MM.1S (cell line): ENCODE measurements around the gene CCDC102B.

Experiments used
- DNase-seq: peaks from one replicate; pipeline ENCODE4 v3.0.0-alpha.2; 2015
- H2AFZ ChIP-seq: fragments of 300-600 bp; sonication (generic); 2 replicates; pipeline ENCODE4 v1.6.0; 2016; ENCODE audit warnings: antibody characterized with exemption, low read length
- H3F3A ChIP-seq: fragments of 300-600 bp; sonication (generic); 2 replicates; pipeline ENCODE4 v1.6.1; 2016; ENCODE audit warnings: mild to moderate bottlenecking, antibody characterized with exemption, low read length, moderate library complexity, mixed read lengths; ENCODE audit not compliant: insufficient read depth
- H3K27ac ChIP-seq: fragments of 300-600 bp; sonication (generic); 2 replicates; pipeline ENCODE4 v1.5.1; 2016; ENCODE audit warnings: mild to moderate bottlenecking, low read length
- H3K27me3 ChIP-seq: fragments of 300-600 bp; sonication (generic); replicated peaks from 2 replicates; pipeline ENCODE4 v1.6.0; 2016; ENCODE audit warnings: low read length; ENCODE audit not compliant: insufficient read depth
- H3K36me3 ChIP-seq: fragments of 300-600 bp; sonication (generic); replicated peaks from 2 replicates; pipeline ENCODE4 v1.6.1; 2016; ENCODE audit warnings: mild to moderate bottlenecking, low read length, mixed read lengths; ENCODE audit not compliant: insufficient read depth
- H3K4me1 ChIP-seq: fragments of 300-600 bp; sonication (generic); 2 replicates; pipeline ENCODE4 v1.6.1; 2016; ENCODE audit warnings: low read length, mixed read lengths
- H3K4me2 ChIP-seq: fragments of 300-600 bp; sonication (generic); 2 replicates; pipeline ENCODE4 v1.6.0; 2016; ENCODE audit warnings: low read depth, low read length
- H3K4me3 ChIP-seq: fragments of 300-600 bp; sonication (generic); 2 replicates; pipeline ENCODE4 v1.5.1; 2016; ENCODE audit warnings: low read length, mixed read lengths
- H3K79me2 ChIP-seq: fragments of 300-600 bp; sonication (generic); 2 replicates; pipeline ENCODE4 v1.6.1; 2016; ENCODE audit warnings: mixed run types, low read length, mixed read lengths
- H3K9ac ChIP-seq: fragments of 300-600 bp; sonication (generic); 2 replicates; pipeline ENCODE4 v1.6.1; 2016; ENCODE audit warnings: low read length, mixed read lengths
- H3K9me2 ChIP-seq: fragments of 300-600 bp; sonication (generic); replicated peaks from 2 replicates; pipeline ENCODE4 v1.6.1; 2016; ENCODE audit warnings: mild to moderate bottlenecking, low read length, mixed read lengths; ENCODE audit not compliant: insufficient read depth
- H3K9me3 ChIP-seq: fragments of 300-600 bp; sonication (generic); replicated peaks from 2 replicates; pipeline ENCODE4 v1.6.1; 2016; ENCODE audit warnings: mild to moderate bottlenecking, low read length, mixed read lengths; ENCODE audit not compliant: insufficient read depth
- H4K20me1 ChIP-seq: fragments of 300-600 bp; sonication (generic); 2 replicates; pipeline ENCODE4 v1.6.1; 2016; ENCODE audit warnings: mild to moderate bottlenecking, low read length, moderate library complexity, mixed read lengths; ENCODE audit not compliant: insufficient read depth
- CTCF ChIP-seq: fragments of 300-600 bp; sonication (generic); IDR thresholded peaks from 2 replicates; pipeline ENCODE4 v1.5.1; 2016; ENCODE audit warnings: antibody characterized with exemption, low read length, mixed read lengths
- EZH2 ChIP-seq: fragments of 300-600 bp; sonication (generic); optimal IDR thresholded peaks from 2 replicates; pipeline ENCODE3; 2017; ENCODE audit warnings: low read depth, mild to moderate bottlenecking, antibody characterized with exemption, low read length, mixed read lengths
- EZH2phosphoT487 ChIP-seq: fragments of 300-600 bp; sonication (generic); IDR thresholded peaks from 2 replicates; pipeline ENCODE4 v1.6.1; 2018; ENCODE audit warnings: antibody characterized with exemption, low read length

CCDC102B gene

GRCh38 chr18:68800075-68800474 is 2.2 kb downstream of the CCDC102B start:
- Histone ChIP-seq H3K9ac (no peak overlapping the region), H3K27ac (no peak overlapping the region), H3K79me2 (no peaks in the 10 kb centered on the region), H3K4me3 (no peak overlapping the region), H3K4me2 (no peak overlapping the region), H3F3A (no peaks in the 10 kb centered on the region), H3K27me3 (no peaks in the 10 kb centered on the region), H3K36me3 (no peaks in the 10 kb centered on the region), H3K9me3 (no peaks in the 10 kb centered on the region), H4K20me1 (no peaks in the 10 kb centered on the region), H2AFZ (no peak overlapping the region), H3K4me1 (no peaks in the 10 kb centered on the region), H3K9me2 (no peaks in the 10 kb centered on the region)
- no peak for TF ChIP-seq CTCF
- TF ChIP-seq EZH2phosphoT487: no peak
- TF ChIP-seq EZH2: no peak
- no peak for DNase-seq

GRCh38 chr18:68803356-68803755 is 5.5 kb downstream of the CCDC102B start:
- Histone ChIP-seq H3K27ac (no peak overlapping the region), H3K4me2 (no peak overlapping the region), H3K79me2 (no peaks in the 10 kb centered on the region), H3K9me2 (no peaks in the 10 kb centered on the region), H3K9ac (no peak overlapping the region), H3F3A (no peaks in the 10 kb centered on the region), H3K36me3 (no peaks in the 10 kb centered on the region), H4K20me1 (no peaks in the 10 kb centered on the region), H3K4me1 (no peaks in the 10 kb centered on the region), H2AFZ (no peak overlapping the region), H3K9me3 (no peaks in the 10 kb centered on the region), H3K4me3 (no peak overlapping the region), H3K27me3 (no peaks in the 10 kb centered on the region)
- no peak for DNase-seq
- no peak for TF ChIP-seq EZH2phosphoT487

DNA sequence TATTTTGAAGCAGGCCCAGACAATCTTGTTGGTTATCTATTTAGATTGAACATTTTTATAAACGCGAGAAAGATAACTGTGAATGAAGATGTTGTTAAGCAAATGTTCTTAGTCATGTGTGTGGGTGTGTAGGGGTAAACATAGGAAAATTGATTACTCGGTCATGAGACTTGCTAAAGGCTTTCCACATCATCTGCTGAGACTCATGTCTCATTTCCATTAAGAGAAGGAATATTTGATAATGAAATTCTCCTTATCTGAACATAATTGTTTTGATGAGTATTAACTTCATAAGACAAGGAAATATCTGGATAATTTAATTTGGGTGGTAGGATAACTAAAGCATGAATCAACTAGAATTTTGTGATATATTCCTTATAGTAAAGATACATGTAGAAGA is 19.7 kb downstream of the CCDC102B start:
- Histone ChIP-seq H3K36me3 (no peaks in the 10 kb centered on the region), H3K27ac (no peak overlapping the region), H4K20me1 (no peaks in the 10 kb centered on the region), H3K4me2 (no peak overlapping the region), H3K27me3 (no peaks in the 10 kb centered on the region), H2AFZ (no peak overlapping the region), H3K9me3 (no peaks in the 10 kb centered on the region), H3K4me1 (no peaks in the 10 kb centered on the region), H3K9me2 (no peaks in the 10 kb centered on the region), H3K4me3 (no peak overlapping the region), H3K9ac (no peak overlapping the region), H3F3A (no peaks in the 10 kb centered on the region), H3K79me2 (no peaks in the 10 kb centered on the region)
- DNase-seq: no peak
- TF ChIP-seq EZH2phosphoT487 (no peak), EZH2 (no peak), CTCF (no peak)

GRCh38 chr18:68818584-68818983 is 20.7 kb downstream of the CCDC102B start:
- Histone ChIP-seq H3K36me3 (no peaks in the 10 kb centered on the region), H3K27ac (no peak overlapping the region), H3K27me3 (no peaks in the 10 kb centered on the region), H2AFZ (no peak overlapping the region), H3K4me1 (no peaks in the 10 kb centered on the region), H4K20me1 (no peaks in the 10 kb centered on the region), H3F3A (no peaks in the 10 kb centered on the region), H3K4me2 (no peak overlapping the region), H3K79me2 (no peaks in the 10 kb centered on the region), H3K4me3 (no peak overlapping the region), H3K9me2 (no peaks in the 10 kb centered on the region), H3K9ac (no peak overlapping the region), H3K9me3 (no peaks in the 10 kb centered on the region)
- DNase-seq: no peak
- TF ChIP-seq EZH2 (no peak), CTCF (no peak), EZH2phosphoT487 (no peak)
